GM18502 (cell line): Measurements from ENCODE around the gene ENTPD8.
"Not testable (repeated sequence)": the region's sequence is repeated elsewhere in the genome, so short reads cannot be mapped to it uniquely, and the experiment has no call there.

Experiments
- ATAC-seq: cut with Tn5 transposase; IDR thresholded peaks from one replicate; pipeline ENCODE4 v1.9.1; 2021; ENCODE audit warnings: mild to moderate bottlenecking; ENCODE audit not compliant: unreplicated experiment, poor library complexity

Gene ENTPD8

GRCh38 chr9:137477778-137478612 is 36.8 kb upstream of the ENTPD8 start:
- ATAC-seq, result no peak

- no peak for ATAC-seq
Measured at GRCh38 chr9:137476856-137477255, 35.7 kb upstream of the ENTPD8 start.

- ATAC-seq, result no peak
Measured at GRCh38 chr9:137475666-137476065, 34.5 kb upstream of the ENTPD8 start.

GRCh38 chr9:137474271-137474670 is 33.1 kb upstream of the ENTPD8 start:
- no peak for ATAC-seq

DNA sequence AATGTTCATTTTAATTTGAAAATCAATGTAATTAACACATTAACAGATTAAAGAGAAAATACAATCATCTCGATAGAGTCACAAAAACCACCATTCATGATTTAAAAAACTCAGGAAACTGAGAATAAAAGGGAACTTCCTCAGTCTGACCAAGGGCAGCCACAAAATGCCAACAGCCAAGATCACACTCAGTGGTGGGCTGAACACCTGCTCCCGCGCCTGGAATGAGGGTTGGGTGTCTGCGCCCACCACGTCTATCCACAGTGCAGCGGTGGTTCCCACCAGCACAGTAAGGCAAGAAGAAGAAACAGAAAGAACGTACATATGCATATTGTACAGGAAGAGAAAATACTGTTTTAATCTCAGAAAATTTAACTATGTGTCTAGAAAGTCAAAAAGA is 29.6 kb upstream of the ENTPD8 start:
- ATAC-seq, result no peak

- no peak for ATAC-seq
Measured at GRCh38 chr9:137467896-137468295, 26.7 kb upstream of the ENTPD8 start.

- ATAC-seq, result no peak
Measured at GRCh38 chr9:137467161-137467581, 26.0 kb upstream of the ENTPD8 start.

GRCh38 chr9:137466389-137467085 is 25.4 kb upstream of the ENTPD8 start:
- not testable (repeated sequence) for ATAC-seq

GRCh38 chr9:137465720-137466388 is 24.7 kb upstream of the ENTPD8 start:
- ATAC-seq, result no peak

- ATAC-seq, result no peak
Measured at GRCh38 chr9:137465000-137465719, 24.0 kb upstream of the ENTPD8 start.

DNA sequence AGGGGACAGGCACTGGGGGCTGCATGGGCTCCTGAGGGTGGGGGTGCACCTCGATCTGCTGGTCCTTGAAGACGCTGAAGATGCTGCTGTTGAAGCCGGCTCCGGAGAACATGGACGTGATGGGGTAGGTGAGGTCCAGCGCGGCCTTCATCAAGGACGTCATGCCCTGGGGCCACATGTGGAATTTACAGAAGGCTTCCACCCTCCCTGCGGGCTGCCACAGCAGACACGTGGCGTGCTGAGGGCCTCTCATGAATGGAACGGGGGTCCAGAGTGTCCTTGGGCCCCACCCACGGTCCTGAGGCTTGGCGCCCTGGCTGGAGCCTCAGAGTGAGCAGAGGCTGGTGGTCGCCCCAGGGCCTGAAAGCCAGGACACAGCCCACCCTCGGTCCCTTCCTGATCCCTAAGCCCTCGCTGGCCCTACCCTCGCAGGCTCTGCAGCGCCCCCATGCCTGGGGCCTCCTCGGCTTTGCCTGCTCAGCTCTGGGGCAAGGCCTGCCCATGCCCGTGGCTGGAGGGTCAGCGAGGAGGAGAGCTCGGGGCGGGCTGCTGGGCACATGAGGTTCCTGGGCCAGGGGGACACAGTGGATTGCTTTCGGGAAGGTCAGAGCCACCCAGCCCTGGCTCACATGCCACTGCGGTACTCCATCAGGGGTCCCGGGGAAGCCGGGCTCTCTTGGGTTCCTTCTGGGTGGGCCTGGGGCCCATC is 23.3 kb upstream of the ENTPD8 start:
- no peak for ATAC-seq

- no peak for ATAC-seq
Measured at GRCh38 chr9:137463931-137464290, 22.8 kb upstream of the ENTPD8 start.

- no peak for ATAC-seq
Measured at GRCh38 chr9:137462986-137463930, 22.1 kb upstream of the ENTPD8 start.

DNA sequence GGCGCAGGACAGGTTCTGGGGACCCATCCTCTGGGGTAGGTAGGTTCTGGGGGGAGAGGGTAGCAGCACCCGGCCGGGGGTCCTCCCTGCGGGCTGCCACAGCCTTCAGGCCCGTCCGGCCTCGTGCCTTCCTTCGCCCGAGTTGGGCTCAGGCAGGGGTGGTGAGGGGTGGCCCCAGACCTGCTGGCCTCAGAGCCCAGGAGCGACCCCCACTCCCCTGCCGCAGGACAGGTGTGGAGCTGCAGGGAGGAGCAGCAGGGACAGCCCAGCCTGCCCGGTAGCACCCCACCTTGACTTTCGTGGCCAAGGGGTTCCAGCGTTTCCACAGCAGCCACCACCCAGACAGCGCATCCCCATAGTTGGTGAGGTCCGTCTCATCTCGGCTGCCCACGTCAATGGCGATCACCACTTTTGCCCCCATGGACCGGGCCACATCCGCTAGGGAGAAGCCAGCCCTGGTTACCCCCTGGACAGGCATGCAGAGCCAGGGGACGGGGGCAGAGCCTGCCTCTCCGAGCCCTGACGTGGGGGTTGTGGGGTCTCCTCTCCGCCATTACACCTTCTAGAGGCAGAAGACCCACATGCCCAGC is 21.3 kb upstream of the ENTPD8 start:
- ATAC-seq, result no peak

GRCh38 chr9:137461663-137462395 is 20.7 kb upstream of the ENTPD8 start:
- ATAC-seq, result peak; percentile 59

GRCh38 chr9:137461316-137461662 is 20.1 kb upstream of the ENTPD8 start:
- ATAC-seq, result no peak

DNA sequence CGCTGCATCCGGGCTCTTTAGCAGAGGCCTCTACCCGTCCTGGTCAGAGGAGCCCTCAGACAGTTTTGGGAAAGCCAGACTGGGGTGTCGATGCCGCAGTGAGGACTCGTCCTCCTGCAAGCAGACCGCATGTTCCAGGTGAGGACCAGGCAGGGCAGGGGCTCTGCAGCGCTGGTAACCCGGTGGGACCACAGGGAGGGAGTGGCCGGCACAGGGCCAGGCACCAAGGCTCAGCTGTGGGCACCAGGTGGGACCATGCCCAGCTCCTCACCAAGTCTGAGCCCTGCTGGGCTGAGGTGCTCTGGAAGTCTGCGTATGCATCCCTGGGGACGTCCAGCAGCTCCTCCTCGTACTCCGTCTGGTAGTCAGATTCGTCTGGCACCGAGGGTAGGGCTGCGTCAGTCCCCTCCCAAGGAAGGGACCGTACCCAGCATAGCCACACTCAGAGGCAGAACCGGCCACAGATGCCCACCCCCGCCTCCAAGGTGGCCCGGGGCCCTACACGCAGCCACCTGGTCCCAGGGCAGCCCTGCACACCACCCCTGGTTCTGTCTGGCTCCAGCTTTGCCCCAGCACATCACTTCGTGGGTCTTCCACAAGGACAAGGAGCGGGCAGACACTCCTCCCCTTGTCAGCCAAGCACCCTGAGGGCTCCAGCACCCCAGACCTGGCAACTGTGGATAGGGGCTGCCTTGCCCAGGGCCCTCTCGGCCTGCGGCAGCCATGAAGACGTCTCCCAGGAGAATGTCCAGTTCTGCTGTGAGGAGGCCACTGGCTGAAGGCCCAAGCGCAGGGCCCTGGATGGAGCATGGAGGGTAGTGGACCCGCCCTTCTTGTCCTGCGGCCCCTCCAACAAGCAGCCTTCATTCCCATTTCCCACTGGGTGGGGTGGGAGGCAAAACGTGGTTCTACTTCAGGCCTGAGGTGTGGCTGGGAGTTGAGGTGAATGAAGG is 19.5 kb upstream of the ENTPD8 start:
- ATAC-seq, result no peak
